GM18505 (cell line): Measurements from ENCODE around the gene CLEC16A.

Source experiments
- ATAC-seq: cut with Tn5 transposase; IDR thresholded peaks from one replicate; pipeline ENCODE4 v1.9.1; 2021; ENCODE audit not compliant: unreplicated experiment
- POLR2A ChIP-seq: IDR thresholded peaks from 4 replicates; pipeline ENCODE4 v1.6.1; 2011; ENCODE audit warnings: borderline replicate concordance; ENCODE audit not compliant: insufficient read depth, insufficient read length; ENCODE audit errors: extremely low read depth

Gene CLEC16A

DNA sequence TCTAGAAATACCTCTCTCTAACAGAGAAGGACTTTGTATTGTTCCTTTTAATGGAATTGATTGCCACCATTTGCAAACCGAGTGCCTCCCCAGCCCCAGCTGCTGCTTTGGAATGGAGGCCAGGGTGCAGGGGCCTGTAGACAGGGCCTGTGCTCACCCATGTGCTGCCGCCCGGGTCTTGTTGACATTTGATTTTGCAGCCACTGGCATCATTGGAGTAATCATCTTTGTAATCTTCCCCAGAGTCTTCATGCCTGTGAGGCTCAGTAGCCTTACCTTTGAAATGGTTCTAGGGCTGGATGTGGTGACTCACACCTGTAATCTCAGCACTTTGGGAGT is 119.8 kb downstream of the CLEC16A start:
- TF ChIP-seq POLR2A = no peak
- no peak for ATAC-seq

DNA sequence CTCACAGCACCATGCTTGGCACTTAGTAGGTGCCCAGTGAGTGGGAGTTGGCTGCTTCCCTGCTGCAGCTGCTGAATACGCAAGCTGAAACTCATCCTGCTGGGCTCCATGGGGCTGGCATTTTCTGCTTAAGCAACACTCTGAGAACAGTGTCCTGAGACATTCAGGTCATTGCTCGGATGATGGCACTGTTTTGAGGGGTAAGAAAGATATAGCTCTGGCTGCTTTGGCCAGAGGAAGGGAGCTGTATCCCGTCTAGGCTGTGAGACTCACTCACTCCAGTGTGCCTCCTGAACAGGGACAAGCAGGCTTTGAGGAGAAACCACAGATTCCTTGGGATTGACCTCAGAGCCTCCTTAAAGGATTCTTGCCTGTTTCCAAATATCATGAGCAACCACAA is 120.5 kb downstream of the CLEC16A start:
- no peak for ATAC-seq
- no peak for TF ChIP-seq POLR2A

DNA sequence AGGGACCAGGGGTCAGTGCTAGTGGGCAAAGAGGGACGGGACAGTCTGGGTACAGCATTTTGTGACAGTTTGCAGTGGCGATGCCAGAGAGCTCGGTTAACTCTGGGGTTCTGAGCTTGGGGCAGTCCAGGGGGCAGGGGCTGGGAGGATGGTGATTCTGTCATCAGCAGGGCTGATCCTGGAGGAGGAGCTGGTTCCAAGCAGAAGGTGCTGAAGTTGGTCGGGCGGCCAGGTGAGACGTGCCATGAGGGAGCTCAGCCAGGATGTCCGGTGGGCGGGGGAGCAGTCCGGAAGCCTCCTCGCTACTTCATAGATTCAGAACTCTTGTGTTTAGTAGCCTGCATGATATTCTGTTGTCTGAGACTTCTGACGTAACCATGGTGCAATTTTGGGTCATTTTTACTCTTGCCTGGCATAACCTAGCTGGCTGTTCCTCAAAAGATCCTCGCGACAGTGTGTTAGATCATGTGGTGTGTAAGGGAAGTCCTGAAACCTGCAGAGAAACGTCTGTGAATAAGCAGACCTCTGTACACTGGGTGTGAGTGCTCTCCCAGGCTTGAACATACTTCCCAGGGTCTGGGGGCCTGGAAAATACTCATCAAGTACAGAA is 122.0 kb downstream of the CLEC16A start:
- no peak for TF ChIP-seq POLR2A
- ATAC-seq = no peak

DNA sequence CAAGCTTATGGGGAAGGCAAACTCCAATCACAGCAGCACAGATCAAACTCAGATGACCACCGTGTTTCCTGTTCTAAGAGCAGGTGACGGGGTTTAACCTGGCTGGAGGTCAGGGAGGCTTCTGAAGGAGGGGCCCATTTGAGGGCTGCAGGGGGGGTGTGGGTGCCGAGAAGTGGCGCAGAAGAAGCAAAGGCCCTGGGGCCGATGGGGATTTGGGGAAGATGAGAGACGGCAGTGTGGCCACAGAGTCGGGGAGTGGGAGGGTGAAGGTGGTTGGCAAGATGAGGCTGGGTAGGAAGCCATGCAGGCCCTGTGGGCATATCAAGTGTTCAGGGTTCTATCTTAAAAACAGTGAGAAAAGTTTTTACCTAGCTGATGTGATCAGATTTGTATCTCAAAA is 122.9 kb downstream of the CLEC16A start:
- ATAC-seq = no peak
- no peak for TF ChIP-seq POLR2A

DNA sequence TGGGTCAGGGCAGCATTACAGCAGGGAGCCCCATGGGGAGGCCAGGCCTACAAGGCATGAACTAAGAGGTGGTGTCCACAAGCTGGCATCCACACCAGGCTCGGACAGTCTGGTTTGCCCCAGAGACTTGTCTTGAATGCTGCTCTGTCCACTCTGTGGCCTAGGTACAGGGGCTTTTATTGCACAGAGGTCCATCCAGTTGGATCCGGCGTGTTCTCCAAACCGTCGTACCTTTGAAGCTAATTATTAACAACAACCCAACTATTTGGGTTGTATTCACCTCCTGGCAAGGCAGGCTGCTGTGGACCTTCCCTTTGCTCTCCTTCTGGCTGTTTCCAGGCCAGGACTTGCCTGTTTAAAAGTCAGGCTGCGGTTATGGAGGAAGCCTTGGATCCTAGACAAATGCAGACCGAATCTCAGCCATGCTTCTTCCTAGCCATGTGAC is 123.4 kb downstream of the CLEC16A start:
- no peak for ATAC-seq
- TF ChIP-seq POLR2A = no peak

DNA sequence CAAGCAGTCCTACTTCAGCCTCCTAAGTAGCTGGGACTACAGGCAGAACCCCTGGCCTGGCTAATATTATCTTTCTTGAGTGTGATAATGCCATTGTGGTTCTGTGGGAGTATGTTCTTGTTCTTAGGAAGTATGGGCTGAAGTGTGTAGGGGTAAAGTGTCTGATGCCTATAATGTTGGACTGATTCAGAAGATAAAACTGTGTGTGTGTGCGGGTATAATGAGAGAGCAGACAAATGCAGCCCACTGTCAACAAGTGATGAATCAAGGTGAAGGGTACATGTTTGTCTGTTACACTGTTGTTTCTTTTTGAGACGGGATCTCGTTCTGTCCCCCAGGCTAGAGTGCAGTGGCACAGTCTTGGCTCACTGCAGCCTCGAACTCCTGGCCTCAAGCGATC is 127.5 kb downstream of the CLEC16A start:
- ATAC-seq = no peak
- no peak for TF ChIP-seq POLR2A

GRCh38 chr16:11072420-11073153 is 128.2 kb downstream of the CLEC16A start:
- no peak for ATAC-seq
- no peak for TF ChIP-seq POLR2A

- TF ChIP-seq POLR2A = no peak
- ATAC-seq = no peak
Measured at GRCh38 chr16:11073407-11073999, 129.1 kb downstream of the CLEC16A start.

GRCh38 chr16:11074131-11074530 is 129.8 kb downstream of the CLEC16A start:
- TF ChIP-seq POLR2A = no peak
- ATAC-seq = no peak

DNA sequence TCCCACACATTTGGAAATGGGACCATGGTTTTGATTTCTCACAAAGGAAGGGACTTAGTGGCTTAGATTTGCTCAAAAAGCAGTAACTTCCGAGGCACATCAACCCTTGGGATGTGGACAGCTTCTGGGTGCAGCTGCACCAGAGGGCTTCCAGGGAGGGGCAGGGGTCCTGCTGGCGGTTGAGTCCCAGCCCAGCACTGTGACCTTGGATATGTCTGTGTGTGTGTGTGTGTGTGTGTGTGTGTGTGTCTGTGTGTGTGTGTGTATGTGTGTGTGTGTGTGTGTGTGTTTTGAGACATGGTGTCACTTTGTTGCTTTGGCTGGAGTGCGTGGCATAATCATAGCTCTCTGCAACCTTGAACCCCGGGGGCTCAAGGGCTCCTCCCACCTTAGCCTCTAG is 130.8 kb downstream of the CLEC16A start:
- ATAC-seq = no peak
- TF ChIP-seq POLR2A = no peak

DNA sequence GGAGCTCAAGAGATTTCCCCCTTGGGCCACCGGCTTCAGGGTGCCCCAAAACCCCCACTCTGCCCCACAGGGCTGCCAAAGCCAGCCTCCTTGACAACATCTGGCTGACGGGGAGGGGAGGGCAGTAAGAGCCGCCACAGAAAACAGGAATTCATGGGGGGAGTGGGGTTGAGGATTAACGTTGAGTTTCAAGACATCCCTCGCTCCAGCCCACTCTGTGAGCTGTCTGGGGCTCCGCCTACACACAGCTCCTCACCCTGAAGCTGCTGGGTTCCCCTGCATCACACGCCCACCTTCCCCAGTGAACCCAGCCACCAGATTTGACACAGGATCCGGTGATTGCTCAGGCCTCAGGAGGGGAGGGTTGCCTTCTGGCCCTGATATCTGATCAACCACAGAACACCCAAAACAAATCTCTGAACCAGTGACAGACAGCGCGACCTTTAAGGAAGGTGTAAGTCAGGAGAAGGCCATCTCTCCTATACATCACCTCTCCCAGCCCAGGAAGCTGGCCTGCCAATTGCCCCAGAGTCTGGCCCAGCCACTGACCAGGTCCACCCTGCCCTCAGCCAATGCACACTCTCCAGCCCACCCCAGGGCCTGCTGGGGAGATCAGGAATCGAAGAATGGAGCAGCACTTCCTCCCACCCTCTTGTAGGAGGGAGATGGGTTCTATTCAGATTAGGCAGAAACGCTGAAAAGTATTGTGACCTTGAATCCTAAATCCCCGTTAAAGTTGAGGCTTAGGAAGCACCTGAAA is 132.1 kb downstream of the CLEC16A start:
- no peak for TF ChIP-seq POLR2A
- peak; percentile 51 for ATAC-seq

GRCh38 chr16:11078812-11079459 is 134.6 kb downstream of the CLEC16A start:
- no peak for TF ChIP-seq POLR2A
- ATAC-seq = no peak

- ATAC-seq = no peak
- TF ChIP-seq POLR2A = no peak
Measured at GRCh38 chr16:11079652-11080187, 135.4 kb downstream of the CLEC16A start.
